22Rv1 (cell line): ENCODE results near the gene KIRREL3.

Experiments used
- H3K27ac ChIP-seq: fragments of 450-650 bp; 2 replicates; pipeline ENCODE4 v1.5.1; 2017
- CTCF ChIP-seq: fragments of 450-650 bp; IDR thresholded peaks from 2 replicates; pipeline ENCODE4 v1.5.1; 2017; ENCODE audit warnings: mild to moderate bottlenecking
- ZFX ChIP-seq: fragments of 450-650 bp; IDR thresholded peaks from 2 replicates; pipeline ENCODE4 v1.6.1; 2017; ENCODE audit warnings: antibody characterized with exemption, borderline replicate concordance

Gene KIRREL3

DNA sequence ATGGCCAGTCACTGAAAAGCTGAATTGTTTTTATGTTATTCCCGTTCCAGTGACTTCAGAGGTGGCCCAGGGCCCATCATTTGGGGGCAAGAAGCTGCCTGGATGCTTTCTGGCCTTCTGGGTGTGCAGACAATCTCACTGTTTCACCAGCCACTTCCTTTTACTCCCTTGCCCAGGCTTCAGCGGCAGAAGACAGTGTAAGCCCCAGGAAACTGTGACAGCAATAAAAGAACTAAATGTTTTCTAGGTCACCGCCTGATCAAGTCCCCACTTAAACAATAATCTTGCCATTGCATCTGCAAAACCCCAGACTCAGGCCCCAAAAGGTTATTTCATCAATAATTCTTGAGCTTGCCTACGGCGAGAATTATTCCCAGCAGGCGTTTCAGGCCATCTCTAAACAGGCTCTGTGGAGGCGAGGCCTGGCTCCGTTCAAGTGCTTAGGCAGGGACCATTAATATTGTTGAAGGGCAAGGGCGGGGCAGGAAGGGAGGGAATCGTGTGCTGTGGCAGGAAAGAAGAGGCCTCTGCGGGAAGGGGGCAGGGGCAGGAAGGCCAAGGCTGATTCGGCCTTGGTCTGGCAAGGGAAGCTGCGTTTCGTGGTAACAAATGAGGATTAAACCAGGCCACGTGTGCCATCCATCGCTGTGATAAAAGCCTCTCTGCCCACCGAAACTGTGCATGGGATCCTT lies 252.3 kb downstream of the KIRREL3 start:
- H3K27ac ChIP-seq, result no peak overlapping the region
- no peak for TF ChIP-seq ZFX
- no peak for TF ChIP-seq CTCF

- H3K27ac ChIP-seq, result no peak overlapping the region
- TF ChIP-seq ZFX, result no peak
- no peak for TF ChIP-seq CTCF
Measured at GRCh38 chr11:126747315-126747714, 253.3 kb downstream of the KIRREL3 start.

DNA sequence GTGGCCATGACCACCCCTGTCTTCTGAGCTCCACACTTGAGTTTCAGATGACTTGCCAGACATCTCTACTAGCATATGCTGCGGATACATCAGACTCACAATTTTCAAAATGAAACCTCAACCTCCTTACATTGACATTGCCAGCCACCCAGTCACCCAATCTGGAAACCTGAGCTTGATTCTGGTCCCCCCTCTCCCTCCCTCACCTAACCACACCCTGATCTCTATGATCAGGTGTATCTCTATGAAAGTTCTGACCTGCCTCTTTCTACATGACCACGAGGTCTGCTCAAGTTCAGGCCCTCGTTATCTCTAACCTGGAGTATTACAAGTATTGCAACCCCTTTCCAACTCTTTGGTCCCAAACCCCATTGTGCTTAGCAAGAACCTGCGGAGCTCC lies 254.1 kb downstream of the KIRREL3 start:
- TF ChIP-seq CTCF, result no peak
- no peak for TF ChIP-seq ZFX
- no peak overlapping the region for H3K27ac ChIP-seq

- TF ChIP-seq ZFX, result no peak
- H3K27ac ChIP-seq, result no peak overlapping the region
Measured at GRCh38 chr11:126744699-126745098, 255.9 kb downstream of the KIRREL3 start.

DNA sequence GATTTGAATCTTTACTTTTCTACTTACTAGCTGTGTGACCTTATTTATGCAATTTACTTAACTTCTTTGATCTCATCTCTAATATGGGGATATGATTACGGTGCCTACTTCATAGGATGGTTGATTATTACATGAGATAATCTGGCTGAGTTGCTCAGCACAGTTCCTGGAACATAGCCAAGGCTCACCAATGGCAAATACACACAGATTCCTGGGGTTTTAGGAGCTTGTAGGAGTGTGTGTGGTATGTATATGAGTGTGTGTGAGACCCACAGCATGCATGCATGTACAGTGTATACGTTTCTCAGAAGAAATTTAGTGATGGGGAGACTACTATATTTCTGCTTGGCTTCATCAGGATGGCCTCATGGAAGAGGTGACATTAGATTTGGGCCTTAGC lies 256.9 kb downstream of the KIRREL3 start:
- H3K27ac ChIP-seq, result no peak overlapping the region
- TF ChIP-seq ZFX (no peak), CTCF (no peak)

DNA sequence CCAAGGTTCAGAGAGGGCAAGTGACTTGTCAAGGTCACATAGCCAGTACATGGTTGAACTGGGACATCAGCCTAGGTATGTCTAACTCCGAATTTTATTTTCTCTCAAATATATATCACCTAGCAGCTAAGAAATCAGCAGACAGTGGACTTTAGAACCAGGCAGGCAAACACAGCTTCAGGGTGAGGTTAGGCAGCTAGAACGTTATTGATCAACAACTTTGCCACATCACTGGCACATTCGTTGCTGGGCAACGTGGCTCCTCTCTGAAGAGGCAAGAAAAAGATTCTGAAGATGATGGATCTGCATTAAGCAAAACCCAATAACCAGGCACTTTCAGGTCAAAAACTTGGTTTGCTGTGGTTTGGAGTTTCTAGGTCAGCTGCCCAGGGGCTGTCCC lies 258.0 kb downstream of the KIRREL3 start:
- TF ChIP-seq ZFX (no peak), CTCF (no peak)
- no peak overlapping the region for H3K27ac ChIP-seq

DNA sequence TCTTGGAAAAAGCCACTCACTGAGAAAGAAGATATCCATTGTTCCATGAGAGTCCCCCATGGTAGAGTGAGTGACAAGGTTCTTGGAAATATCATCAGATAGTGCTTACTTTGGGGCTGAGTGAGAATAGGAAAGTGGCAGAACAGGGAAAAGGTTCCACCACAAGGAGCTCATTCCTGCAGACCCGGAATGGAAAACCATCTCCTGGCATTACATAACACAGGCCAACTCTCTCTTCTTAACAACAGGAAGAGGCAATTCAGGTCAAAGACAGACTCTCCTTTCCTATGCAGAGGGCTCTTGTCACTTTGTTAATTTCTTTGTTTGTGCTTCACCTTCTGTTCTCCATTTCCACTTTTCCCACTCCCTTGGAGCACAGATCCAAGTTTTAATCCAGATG lies 259.7 kb downstream of the KIRREL3 start:
- H3K27ac ChIP-seq, result no peak overlapping the region
- TF ChIP-seq CTCF (no peak), ZFX (no peak)
